OCI-LY3 (cell line): Measurements from ENCODE around the gene LAMC3.

ENCODE experiments used
- H2AFZ ChIP-seq: fragments of 200-600, 300-600 bp; shearing (Covaris generic); 2 replicates; pipeline ENCODE4 v1.6.0; 2014; ENCODE audit warnings: antibody characterized with exemption, low read depth, low read length
- H3K27ac ChIP-seq: fragments of 200-600, 300-600 bp; sonication (generic); 2 replicates; pipeline ENCODE4 v1.5.1; 2014; ENCODE audit warnings: mild to moderate bottlenecking, low read length, moderate library complexity, mixed read lengths
- H3K27me3 ChIP-seq: fragments of 200-600, 300-600 bp; sonication (generic); 2 replicates; pipeline ENCODE4 v1.6.1; 2014; ENCODE audit warnings: low read depth, low read length, mixed read lengths
- H3K36me3 ChIP-seq: fragments of 200-600, 300-600 bp; sonication (generic); replicated peaks from 2 replicates; pipeline ENCODE3; 2014; ENCODE audit warnings: low read depth, low read length, mixed read lengths
- H3K4me1 ChIP-seq: fragments of 300-600, 200-600 bp; sonication (generic); 2 replicates; pipeline ENCODE4 v1.6.1; 2014; ENCODE audit warnings: low read length, mixed read lengths
- H3K4me2 ChIP-seq: fragments of 200-600, 300-600 bp; sonication (generic); 2 replicates; pipeline ENCODE4 v1.6.1; 2014; ENCODE audit warnings: low read length, mixed read lengths
- H3K4me3 ChIP-seq: fragments of 300-600, 200-600 bp; sonication (generic); 2 replicates; pipeline ENCODE4 v1.5.1; 2014; ENCODE audit warnings: antibody characterized with exemption, mild to moderate bottlenecking, low read length, moderate library complexity
- H3K79me2 ChIP-seq: fragments of 300-600, 200-600 bp; shearing (Covaris generic); 2 replicates; pipeline ENCODE4 v1.6.1; 2014; ENCODE audit warnings: mild to moderate bottlenecking, low read length, mixed read lengths
- H3K9ac ChIP-seq: fragments of 300-600, 200-600 bp; shearing (Covaris generic); 2 replicates; pipeline ENCODE4 v1.6.0; 2014; ENCODE audit warnings: mild to moderate bottlenecking, low read length, moderate library complexity
- H3K9me3 ChIP-seq: fragments of 200-600, 300-600 bp; shearing (Covaris generic); 2 replicates; pipeline ENCODE4 v1.6.1; 2014; ENCODE audit warnings: low read length, mixed read lengths; ENCODE audit not compliant: insufficient read depth
- H4K20me1 ChIP-seq: fragments of 200-600, 300-600 bp; sonication (generic); 2 replicates; pipeline ENCODE4 v1.6.1; 2016; ENCODE audit warnings: low read length, mixed read lengths; ENCODE audit not compliant: insufficient read depth
- CTCF ChIP-seq: fragments of 200-600, 300-600 bp; sonication (generic); IDR thresholded peaks from 2 replicates; pipeline ENCODE4 v1.5.1; 2014; ENCODE audit warnings: antibody characterized with exemption, low read length, low read depth
- EZH2phosphoT487 ChIP-seq: fragments of 200-600 bp; shearing (Covaris generic); IDR thresholded peaks from 2 replicates; pipeline ENCODE4 v1.6.1; 2018; ENCODE audit warnings: antibody characterized with exemption, mixed run types, low read depth

LAMC3 gene

GRCh38 chr9:130980526-130980925 lies 28.4 kb upstream of the LAMC3 start:
- Histone ChIP-seq H3K9ac (no peak overlapping the region), H4K20me1 (no peaks in the 10 kb centered on the region), H3K4me3 (no peak overlapping the region), H3K9me3 (no peaks in the 10 kb centered on the region), H3K36me3 (no peaks in the 10 kb centered on the region), H3K79me2 (no peaks in the 10 kb centered on the region), H2AFZ (no peak overlapping the region), H3K4me1 (no peaks in the 10 kb centered on the region), H3K27ac (no peak overlapping the region), H3K27me3 (no peaks in the 10 kb centered on the region), H3K4me2 (no peak overlapping the region)
- TF ChIP-seq CTCF, result no peak
- no peak for TF ChIP-seq EZH2phosphoT487

- no peak overlapping the region for H3K4me3 ChIP-seq
- H3K27me3 ChIP-seq, result no peaks in the 10 kb centered on the region
- TF ChIP-seq CTCF (no peak), EZH2phosphoT487 (no peak)
- no peaks in the 10 kb centered on the region for H3K36me3 ChIP-seq
- H3K79me2 ChIP-seq, result no peaks in the 10 kb centered on the region
- H3K9ac ChIP-seq, result no peak overlapping the region
- no peak overlapping the region for H2AFZ ChIP-seq
- H3K4me1 ChIP-seq, result no peaks in the 10 kb centered on the region
- no peak overlapping the region for H3K27ac ChIP-seq
- H4K20me1 ChIP-seq, result no peaks in the 10 kb centered on the region
- no peaks in the 10 kb centered on the region for H3K9me3 ChIP-seq
- no peak overlapping the region for H3K4me2 ChIP-seq
Measured at GRCh38 chr9:130981002-130981755, 27.8 kb upstream of the LAMC3 start.

GRCh38 chr9:130981756-130982137 lies 27.2 kb upstream of the LAMC3 start:
- H2AFZ ChIP-seq, result no peak overlapping the region
- no peaks in the 10 kb centered on the region for H3K36me3 ChIP-seq
- H3K9ac ChIP-seq, result no peak overlapping the region
- TF ChIP-seq EZH2phosphoT487, result no peak
- no peak for TF ChIP-seq CTCF
- no peak overlapping the region for H3K27ac ChIP-seq
- H3K27me3 ChIP-seq, result no peaks in the 10 kb centered on the region
- no peaks in the 10 kb centered on the region for H3K9me3 ChIP-seq
- no peaks in the 10 kb centered on the region for H4K20me1 ChIP-seq
- H3K4me3 ChIP-seq, result no peak overlapping the region
- H3K79me2 ChIP-seq, result no peaks in the 10 kb centered on the region
- no peaks in the 10 kb centered on the region for H3K4me1 ChIP-seq
- no peak overlapping the region for H3K4me2 ChIP-seq

GRCh38 chr9:130982636-130983358 lies 26.2 kb upstream of the LAMC3 start:
- H4K20me1 ChIP-seq, result no peaks in the 10 kb centered on the region
- H3K79me2 ChIP-seq, result no peaks in the 10 kb centered on the region
- no peaks in the 10 kb centered on the region for H3K4me1 ChIP-seq
- H3K27ac ChIP-seq, result no peak overlapping the region
- TF ChIP-seq EZH2phosphoT487 (no peak), CTCF (no peak)
- H3K9me3 ChIP-seq, result no peaks in the 10 kb centered on the region
- H3K27me3 ChIP-seq, result no peaks in the 10 kb centered on the region; the same call in 1 of the 2 replicates
- H3K4me3 ChIP-seq, result no peak overlapping the region
- no peak overlapping the region for H3K9ac ChIP-seq
- no peak overlapping the region for H2AFZ ChIP-seq
- H3K36me3 ChIP-seq, result no peaks in the 10 kb centered on the region
- H3K4me2 ChIP-seq, result no peak overlapping the region
